Astrocyte (in vitro differentiated cells and primary cell): ENCODE results near the gene GALNT2. TPM values are rescaled to one million over a fixed set of nuclear protein-coding genes. Genes with fewer than 3 reads are reported as not detected.

Experiments
- DNase-seq: peaks from one replicate; pipeline ENCODE4 v3.0.0-alpha.2; 2010; ENCODE audit warnings: low read depth
- FAIRE-seq: peaks from 2 replicates; lab custom pipeline; 2011; peaks lifted over from hg19 to GRCh38; lab: Jason Lieb, UNC
- H2AFZ ChIP-seq: 2 replicates; pipeline ENCODE4 v1.6.0; 2012; ENCODE audit warnings: low read depth, low read length, inconsistent platforms
- H3K27ac ChIP-seq: 2 replicates; pipeline ENCODE4 v1.5.1; 2011; ENCODE audit warnings: low read depth, low read length, inconsistent platforms
- H3K27me3 ChIP-seq: 2 replicates; pipeline ENCODE4 v1.6.0; 2011; ENCODE audit warnings: low read length, inconsistent platforms; ENCODE audit not compliant: insufficient read depth
- H3K36me3 ChIP-seq: 2 replicates; pipeline ENCODE4 v1.5.1; 2011; ENCODE audit warnings: low read length, inconsistent platforms; ENCODE audit not compliant: insufficient read depth
- H3K4me1 ChIP-seq: 2 replicates; pipeline ENCODE4 v1.5.1; 2011; ENCODE audit warnings: low read length, inconsistent platforms; ENCODE audit not compliant: insufficient read depth
- H3K4me2 ChIP-seq: 2 replicates; pipeline ENCODE4 v1.6.0; 2012; ENCODE audit warnings: low read length, inconsistent platforms
- H3K4me3 ChIP-seq: 2 replicates; pipeline ENCODE4 v1.5.1; 2011; ENCODE audit warnings: low read depth, mild to moderate bottlenecking, low read length, inconsistent platforms; ENCODE audit not compliant: insufficient read depth
- H3K79me2 ChIP-seq: 2 replicates; pipeline ENCODE4 v1.6.0; 2012; ENCODE audit warnings: mild to moderate bottlenecking, low read length, inconsistent platforms; ENCODE audit not compliant: insufficient read depth
- H3K9ac ChIP-seq: 2 replicates; pipeline ENCODE4 v1.6.0; 2012; ENCODE audit warnings: mild to moderate bottlenecking, low read length, inconsistent platforms
- H3K9me3 ChIP-seq: 2 replicates; pipeline ENCODE4 v1.5.1; 2012; ENCODE audit warnings: low read depth, mild to moderate bottlenecking, low read length, inconsistent platforms; ENCODE audit not compliant: insufficient read depth
- H4K20me1 ChIP-seq: 2 replicates; pipeline ENCODE4 v1.6.0; 2012; ENCODE audit warnings: low read length, inconsistent platforms; ENCODE audit not compliant: insufficient read depth
- H3K27ac Mint-ChIP-seq: one replicate; pipeline ENCODE4 v1.8.0; 2021; ENCODE audit warnings: mild to moderate bottlenecking, mixed read lengths; ENCODE audit not compliant: unreplicated experiment
- H3K27me3 Mint-ChIP-seq: one replicate; pipeline ENCODE4 v1.8.0; 2021; ENCODE audit warnings: low read depth, mixed read lengths; ENCODE audit not compliant: unreplicated experiment
- H3K36me3 Mint-ChIP-seq: one replicate; pipeline ENCODE4 v1.8.0; 2021; ENCODE audit warnings: low read depth, mixed read lengths; ENCODE audit not compliant: unreplicated experiment
- H3K4me1 Mint-ChIP-seq: one replicate; pipeline ENCODE4 v1.8.0; 2021; ENCODE audit warnings: low read depth, mixed read lengths; ENCODE audit not compliant: unreplicated experiment
- H3K4me3 Mint-ChIP-seq: one replicate; pipeline ENCODE4 v1.8.0; 2021; ENCODE audit warnings: mild to moderate bottlenecking, moderate library complexity, mixed read lengths; ENCODE audit not compliant: unreplicated experiment
- H3K9me3 Mint-ChIP-seq: one replicate; pipeline ENCODE4 v1.8.0; 2021; ENCODE audit warnings: mild to moderate bottlenecking, mixed read lengths; ENCODE audit not compliant: unreplicated experiment
- CTCF ChIP-seq: IDR thresholded peaks from 2 replicates; pipeline ENCODE4 v1.5.1; 2011; ENCODE audit warnings: low read depth, mild to moderate bottlenecking, inconsistent platforms, low read length, moderate library complexity; ENCODE audit not compliant: insufficient read depth
- EZH2 ChIP-seq: IDR thresholded peaks from 2 replicates; pipeline ENCODE4 v1.6.1; 2012; ENCODE audit warnings: mild to moderate bottlenecking, low read length, inconsistent platforms; ENCODE audit not compliant: insufficient read depth
- total RNA-seq: library from RNA; stranded (reverse); gene quantifications from 2 replicates; pipeline ENCODE4 v1.2.1, GENCODE V29; 2021

Gene GALNT2
- total RNA-seq, 1 donor from 2014 or later = 507 TPM

GRCh38 chr1:230293390-230293700 lies 226.3 kb downstream of the GALNT2 start:
- Mint-ChIP-seq H3K27me3 (peaks cover 50% of the 10 kb centered on the region), H3K9me3 (peaks cover 2% of the 10 kb centered on the region)

GRCh38 chr1:230295367-230295766 lies 228.3 kb downstream of the GALNT2 start:
- DNase-seq = no peak
- H3K9me3 Mint-ChIP-seq = peaks cover 2% of the 10 kb centered on the region
- H3K36me3 ChIP-seq = no peaks in the 10 kb centered on the region
- H3K27ac ChIP-seq = no peak overlapping the region
- no peak overlapping the region for H3K4me3 ChIP-seq
- no peak overlapping the region for H3K9ac ChIP-seq
- peaks cover 13% of the 10 kb centered on the region for H3K27me3 ChIP-seq
- H3K4me2 ChIP-seq = no peak overlapping the region
- no peak for FAIRE-seq
- TF ChIP-seq CTCF = no peak
- TF ChIP-seq EZH2 = no peak
- no peaks in the 10 kb centered on the region for H3K4me1 ChIP-seq
- no peaks in the 10 kb centered on the region for H4K20me1 ChIP-seq
- H3K9me3 ChIP-seq = no peaks in the 10 kb centered on the region
- H3K27ac Mint-ChIP-seq = no peak overlapping the region
- H3K4me3 Mint-ChIP-seq = no peak overlapping the region
- H3K27me3 Mint-ChIP-seq = peaks cover 58% of the 10 kb centered on the region
- H2AFZ ChIP-seq = no peak overlapping the region
- no peaks in the 10 kb centered on the region for H3K79me2 ChIP-seq
- no peaks in the 10 kb centered on the region for H3K4me1 Mint-ChIP-seq
- no peaks in the 10 kb centered on the region for H3K36me3 Mint-ChIP-seq

More at GRCh38 chr1:230293390-230293700, 226.3 kb downstream of the GALNT2 start:
- Histone ChIP-seq H3K9ac (no peak overlapping the region), H3K4me3 (no peak overlapping the region), H2AFZ (no peak overlapping the region), H3K36me3 (no peaks in the 10 kb centered on the region), H3K9me3 (no peaks in the 10 kb centered on the region), H4K20me1 (no peaks in the 10 kb centered on the region), H3K79me2 (no peaks in the 10 kb centered on the region), H3K27me3 (peaks cover 13% of the 10 kb centered on the region), H3K4me1 (no peaks in the 10 kb centered on the region), H3K4me2 (no peak overlapping the region), H3K27ac (no peak overlapping the region)
- DNase-seq (no peak), FAIRE-seq (no peak)
- Mint-ChIP-seq H3K36me3 (no peaks in the 10 kb centered on the region), H3K4me3 (no peak overlapping the region), H3K27ac (no peak overlapping the region), H3K4me1 (no peaks in the 10 kb centered on the region)
- TF ChIP-seq CTCF (no peak), EZH2 (no peak)

GRCh38 chr1:230299191-230300006 lies 232.4 kb downstream of the GALNT2 start:
- Mint-ChIP-seq H3K27me3 (peaks cover 33% of the 10 kb centered on the region), H3K9me3 (peaks cover 2% of the 10 kb centered on the region), H3K4me3 (no peak overlapping the region), H3K4me1 (peaks cover 6% of the 10 kb centered on the region), H3K36me3 (no peaks in the 10 kb centered on the region), H3K27ac (no peak overlapping the region)
- H3K36me3 ChIP-seq = no peaks in the 10 kb centered on the region
- no peak for DNase-seq
- H3K27ac ChIP-seq = no peak overlapping the region
- TF ChIP-seq EZH2 (no peak), CTCF (no peak)
- H4K20me1 ChIP-seq = no peaks in the 10 kb centered on the region
- H3K9ac ChIP-seq = no peak overlapping the region
- no peak overlapping the region for H3K4me2 ChIP-seq
- FAIRE-seq = no peak
- H2AFZ ChIP-seq = no peak overlapping the region
- no peaks in the 10 kb centered on the region for H3K79me2 ChIP-seq
- no peaks in the 10 kb centered on the region for H3K9me3 ChIP-seq
- no peak overlapping the region for H3K4me3 ChIP-seq
- peaks cover 2% of the 10 kb centered on the region for H3K4me1 ChIP-seq
- no peaks in the 10 kb centered on the region for H3K27me3 ChIP-seq
